ENCODE results near the gene METAP2. TPM values are rescaled to one million over a fixed set of nuclear protein-coding genes. Genes with fewer than 3 reads are reported as not detected.
"Not testable (repeated sequence)": the region's sequence is repeated elsewhere in the genome, so short reads cannot be mapped to it uniquely, and the experiment has no call there.

METAP2 gene
- total and polyA plus RNA-seq, 2 of the 8 experiments (the other 6 are each of a cell fraction or from before 2014, with no cell fraction given) = 41.3 to 114 TPM

DNA sequence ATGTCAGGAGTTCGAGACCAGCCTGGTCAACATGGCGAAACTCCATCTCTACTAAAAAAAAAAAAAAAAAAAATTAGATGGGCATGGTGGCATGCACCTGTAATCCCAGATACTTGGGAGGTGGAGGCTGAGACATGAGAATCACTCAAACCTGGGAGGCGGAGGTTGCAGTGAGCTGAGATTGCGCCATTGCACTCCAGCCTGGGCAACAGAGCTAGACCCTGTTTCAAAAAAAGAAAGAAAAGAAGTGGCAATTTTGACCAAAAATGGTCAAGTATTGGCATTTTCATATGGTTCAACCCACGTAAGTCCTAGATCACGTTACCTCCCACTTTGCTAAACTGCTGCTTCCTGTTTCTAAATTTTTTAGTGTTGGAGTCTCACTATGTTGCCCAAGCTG lies 8.6 kb downstream of the METAP2 start:
- H3K36me3 ChIP-seq (ENCODE audit: control insufficient read depth in 2 of 4, insufficient read depth in 4 of 4, low read length in 3 of 4) = peaks cover 2 to 40% (median 25%) of the 10 kb centered on the region in 4 experiments; a peak in 6 of 8 replicates
- WGBS, 2 experiments (ENCODE audit: extremely low coverage in 1 of 2, insufficient coverage in 1 of 2, insufficient read length in 1 of 2, insufficient replicate concordance in 2 of 2, low coverage in 1 of 2, low lambda C conversion rate in 2 of 2, missing lambda C conversion rate in 1 of 2) = 90% methylated on average over 6 of the region's 6 CpGs; no CpG with 5 or more reads in 1 of the 2 experiments
- CTCF ChIA-PET (ENCODE audit: partially characterized antibody) = interaction anchor here (0.6 to 1.3 kb wide), 2 partner anchors 52 to 365 kb away, joined by 3 to 5 read pairs; no protein-coding TSS in a partner anchor

More for the DNA sequence above, 8.6 kb downstream of the METAP2 start:
- H2BK12ac ChIP-seq (ENCODE audit: low read depth, low read length); H3K23me2 ChIP-seq (ENCODE audit: low read depth, low read length); H3K4me3 ChIP-seq (ENCODE audit: extremely low read depth in 1 of 4, insufficient read depth in 2 of 4, low read depth in 3 of 4, low read length in 4 of 4); H4K91ac ChIP-seq (replicated peaks; ENCODE audit: insufficient read length, low read length); H3K27me3 ChIP-seq (replicated peaks in 1 of 4; ENCODE audit: control insufficient read depth in 3 of 4, extremely low read depth in 1 of 4, insufficient read depth in 3 of 4, low read length in 3 of 4); H3K9me3 ChIP-seq (ENCODE audit: insufficient read depth in 2 of 2, low read depth in 1 of 2, low read length in 1 of 2); H3K4me2 ChIP-seq (ENCODE audit: insufficient read depth in 1 of 2, low read depth in 2 of 2, low read length in 2 of 2); H2BK20ac ChIP-seq (ENCODE audit: low read length); H4K8ac ChIP-seq (ENCODE audit: extremely low read depth, insufficient read depth, low read length); H3K4me1 ChIP-seq (replicated peaks in 1 of 4; ENCODE audit: control insufficient read depth in 3 of 4, insufficient read depth in 4 of 4, low read length in 3 of 4); H3K79me1 ChIP-seq (ENCODE audit: low read depth, low read length); FAIRE-seq; H3K9ac ChIP-seq (replicated peaks in 1 of 4; ENCODE audit: extremely low read depth in 1 of 4, low read depth in 3 of 4, low read length in 3 of 4); H4K5ac ChIP-seq (ENCODE audit: insufficient read length, low read depth, low read length); H3K27ac ChIP-seq (ENCODE audit: low read depth, low read length); H2AK5ac ChIP-seq (ENCODE audit: low read depth, low read length); H2BK120ac ChIP-seq (replicated peaks; ENCODE audit: low read depth, low read length); H3K23ac ChIP-seq (ENCODE audit: insufficient read length); H2BK5ac ChIP-seq (ENCODE audit: low read depth, low read length); H2BK15ac ChIP-seq (ENCODE audit: low read length); H3K56ac ChIP-seq (replicated peaks; ENCODE audit: insufficient read length, low read depth, low read length); H3K4ac ChIP-seq (replicated peaks; ENCODE audit: insufficient read length, low read depth, low read length); H3K14ac ChIP-seq (ENCODE audit: insufficient read length); DNase-seq (ENCODE audit: low read depth in 1 of 2, low spot score in 2 of 2); H2AFZ ChIP-seq (ENCODE audit: low read length); H3K18ac ChIP-seq (ENCODE audit: extremely low read depth, low read length): not testable (repeated sequence)
- POLR2A ChIA-PET (ENCODE audit: partially characterized antibody) = interaction anchor here (0.7 to 3.0 kb wide), 2 partner anchors 8 to 18 kb away, joined by 4 to 7 read pairs; partner anchors contain the start of gene METAP2
- Histone ChIP-seq H3K79me2 (ENCODE audit: control insufficient read depth in 1 of 2, insufficient read depth in 2 of 2, low read length in 2 of 2) (peaks cover 9 to 70% of the 10 kb centered on the region in 2 experiments), H4K20me1 (replicated peaks in 1 of 2; ENCODE audit: control insufficient read depth in 1 of 2, insufficient read depth in 2 of 2, low read length in 2 of 2) (peaks cover 6 to 11% of the 10 kb centered on the region in 2 experiments)

Measured in H1 (cell line).